H1 (cell line): ENCODE measurements around the gene MRPS27.
"Not testable (repeated sequence)": the region's sequence is repeated elsewhere in the genome, so short reads cannot be mapped to it uniquely, and the experiment has no call there.

Experiments used
- ATF3 ChIP-seq: IDR thresholded peaks from 2 replicates; pipeline ENCODE4 v1.6.1; 2011; ENCODE audit warnings: low read depth, mild to moderate bottlenecking, low read length; ENCODE audit not compliant: insufficient read depth
- CEBPB ChIP-seq: IDR thresholded peaks from 2 replicates; pipeline ENCODE4 v1.6.1; 2012; ENCODE audit warnings: low read depth, low read length
- CREB1 ChIP-seq: IDR thresholded peaks from 2 replicates; pipeline ENCODE4 v1.6.1; 2012; ENCODE audit warnings: inconsistent platforms
- CTCF ChIP-seq, 3 experiments: IDR thresholded peaks; 1 replicate in 2 of 3; 2 replicates in 1 of 3; pipeline versions ENCODE4 v1.5.1 to v1.6.1; 2011; ENCODE audit warnings: low read length in 3 of 3, mild to moderate bottlenecking in 3 of 3, inconsistent platforms in 2 of 3, low read depth in 1 of 3, moderate library complexity in 1 of 3; ENCODE audit not compliant: insufficient read depth in 1 of 3; ENCODE audit errors: control extremely low read depth in 1 of 3
- KDM5A ChIP-seq: fragments of 200-600 bp; IDR thresholded peaks from 2 replicates; pipeline ENCODE4 v1.7.1; 2012; ENCODE audit warnings: mild to moderate bottlenecking, low read length, inconsistent platforms, mixed read lengths
- POLR2A ChIP-seq, 2 experiments: IDR thresholded peaks; 1 replicate in 1 of 2; 2 replicates in 1 of 2; pipeline ENCODE4 v1.6.1; 2011; ENCODE audit warnings: low read depth in 2 of 2, low read length in 2 of 2, mild to moderate bottlenecking in 2 of 2; ENCODE audit errors: control extremely low read depth in 1 of 2
- SP4 ChIP-seq: IDR thresholded peaks from 2 replicates; pipeline ENCODE4 v1.6.1; 2012; ENCODE audit warnings: low read length, inconsistent platforms
- TBP ChIP-seq: IDR thresholded peaks from 2 replicates; pipeline ENCODE4 v1.6.1; 2011; ENCODE audit warnings: low read depth, low read length, improper control_type of control experiment
- TCF12 ChIP-seq: IDR thresholded peaks from 2 replicates; pipeline ENCODE4 v1.6.1; 2011; ENCODE audit warnings: low read depth, mild to moderate bottlenecking, low read length

GRCh38 chr5:72319435-72319975 is 535 bp downstream of the MRPS27 start:
- not testable (repeated sequence) for TF ChIP-seq ATF3; CEBPB; CTCF (IDR thresholded peaks at IDR 0.05; ENCODE audit: control extremely low read depth in 1 of 3, insufficient read depth in 1 of 3, low read depth in 1 of 3, low read length in 3 of 3); KDM5A; SP4; POLR2A (IDR thresholded peaks at IDR 0.05; ENCODE audit: control extremely low read depth in 1 of 2, low read depth in 2 of 2, low read length in 2 of 2); TCF12; CREB1; TBP
